NOMO-1 treated with dmso at 0.1 percent for 144 hours (cell line): Measurements from ENCODE around the gene NR3C2.

Experiments used
- DNase-seq: peaks from one replicate; lab custom pipeline; 2025; ENCODE audit not compliant: unreplicated experiment; lab: John Stamatoyannopoulos, UW

The NR3C2 gene

DNA sequence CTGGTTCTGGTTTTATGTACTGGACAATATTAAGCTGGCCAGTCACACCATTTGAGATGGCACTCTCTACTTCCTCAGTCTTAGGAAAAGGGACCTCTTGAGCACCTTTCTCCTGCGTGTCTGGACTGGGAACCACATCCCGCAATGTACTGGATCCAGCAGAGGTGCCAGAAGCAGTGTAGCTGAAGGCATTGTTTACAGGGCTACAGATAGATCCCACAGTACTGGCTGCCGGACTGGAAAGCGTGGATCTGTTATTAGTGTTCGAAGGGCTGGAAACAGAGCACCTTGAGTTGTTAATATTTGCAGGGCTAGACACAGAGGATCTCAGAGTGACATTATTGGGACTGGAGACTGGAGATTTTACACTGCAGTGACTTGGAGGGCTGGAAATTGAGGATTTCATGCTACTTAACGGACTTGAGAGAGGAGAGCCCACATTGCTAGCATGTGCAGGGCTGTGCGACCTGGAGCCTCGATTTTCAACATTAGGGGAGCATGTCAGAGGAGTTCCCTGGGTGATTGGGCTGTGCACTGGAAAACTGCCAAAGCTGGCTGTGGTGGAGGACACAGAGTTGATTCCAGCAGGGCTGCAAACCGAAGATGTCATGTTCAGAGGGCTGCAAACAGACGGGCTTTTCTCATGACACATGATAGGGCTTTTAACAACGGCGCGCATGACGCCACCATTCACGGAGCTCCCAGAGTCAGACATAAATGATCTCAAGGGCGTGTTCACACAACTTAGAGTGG, 6.4 kb downstream of the NR3C2 start:
- no peak for DNase-seq

DNA sequence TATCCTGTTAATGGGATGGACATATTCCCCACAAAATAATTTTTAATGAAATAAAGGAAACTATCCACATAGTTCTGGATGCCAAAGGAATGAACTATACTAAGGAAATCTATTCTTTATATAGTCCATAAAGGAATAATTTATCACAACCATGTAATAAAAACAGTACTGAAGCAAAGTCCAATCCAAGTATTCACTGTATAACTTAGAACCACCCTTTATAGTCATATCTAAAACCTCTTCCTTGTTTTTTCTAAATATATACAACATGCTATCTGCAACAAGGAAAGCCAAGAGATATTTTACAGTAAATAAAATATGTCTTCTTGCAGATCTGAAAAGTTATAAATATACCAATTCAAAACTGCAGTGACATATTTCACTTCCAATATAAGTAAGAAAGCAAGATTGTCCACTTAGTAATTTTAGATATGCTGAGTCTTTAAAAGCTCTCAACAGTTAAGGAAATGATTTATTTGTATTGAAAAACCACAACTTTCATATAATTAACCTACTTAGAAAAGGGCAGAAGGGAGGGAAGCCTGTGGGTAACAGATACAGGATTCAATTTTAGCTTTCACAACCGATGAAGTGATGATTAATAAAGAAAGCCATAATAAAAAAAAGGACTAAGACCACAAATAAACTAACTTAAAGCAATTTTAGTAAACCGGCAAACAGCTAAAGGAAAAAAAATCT, 8.0 kb downstream of the NR3C2 start:
- DNase-seq: no peak

DNA sequence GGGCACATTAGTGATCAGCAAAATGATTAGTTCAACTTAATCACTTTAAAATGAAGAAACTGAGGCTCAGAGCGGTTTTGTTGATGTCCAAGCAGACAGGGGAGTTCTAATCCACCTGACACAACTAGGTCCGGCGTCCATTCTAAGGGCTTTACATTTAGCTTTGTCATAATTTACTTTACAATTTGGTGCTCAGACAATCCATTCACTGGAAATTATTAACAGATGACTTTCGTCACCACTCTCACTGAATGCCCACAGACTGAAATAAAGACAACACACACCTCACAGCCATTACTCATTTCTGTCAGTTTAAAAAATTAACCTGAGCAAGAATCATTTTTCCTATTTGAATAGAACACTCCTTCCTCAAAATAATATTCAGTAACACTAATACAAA, 10.8 kb downstream of the NR3C2 start:
- DNase-seq: no peak

DNA sequence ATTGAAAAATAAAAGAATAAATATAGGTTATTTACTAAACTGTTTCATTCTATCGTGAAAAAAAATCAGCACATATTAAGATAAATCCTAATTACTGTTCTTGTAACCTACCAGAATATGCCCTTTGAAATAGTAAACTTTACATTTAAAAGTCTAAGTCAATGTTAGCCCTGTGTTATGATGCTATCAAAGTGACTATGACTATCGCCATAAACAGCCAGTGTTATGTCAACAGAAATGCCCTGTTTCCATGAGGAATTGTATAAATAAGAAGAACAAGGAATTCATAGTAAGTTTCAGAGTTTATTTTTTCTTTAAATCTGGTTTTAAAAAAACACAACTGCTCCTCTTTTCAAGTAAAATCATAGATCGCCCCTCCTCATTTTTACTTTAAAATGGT, 11.4 kb downstream of the NR3C2 start:
- no peak for DNase-seq

DNA sequence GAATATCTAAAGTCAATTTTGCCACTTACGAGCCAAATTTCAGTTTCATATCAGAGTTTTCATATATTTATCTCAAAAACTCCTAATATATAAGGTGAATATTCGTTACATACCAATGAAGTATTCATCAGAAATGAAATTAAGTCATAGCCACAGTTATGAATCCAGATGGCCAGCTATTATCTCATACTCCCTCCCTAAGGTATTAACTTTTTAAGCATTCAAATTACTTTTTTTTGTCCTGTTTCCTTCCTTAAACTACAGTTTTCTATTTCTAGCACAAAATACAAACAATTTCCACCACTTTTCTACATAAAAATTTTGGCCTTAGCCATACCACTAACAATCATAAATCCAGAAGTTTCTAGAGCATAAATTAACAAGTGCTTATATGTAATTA, 13.0 kb downstream of the NR3C2 start:
- DNase-seq: no peak

DNA sequence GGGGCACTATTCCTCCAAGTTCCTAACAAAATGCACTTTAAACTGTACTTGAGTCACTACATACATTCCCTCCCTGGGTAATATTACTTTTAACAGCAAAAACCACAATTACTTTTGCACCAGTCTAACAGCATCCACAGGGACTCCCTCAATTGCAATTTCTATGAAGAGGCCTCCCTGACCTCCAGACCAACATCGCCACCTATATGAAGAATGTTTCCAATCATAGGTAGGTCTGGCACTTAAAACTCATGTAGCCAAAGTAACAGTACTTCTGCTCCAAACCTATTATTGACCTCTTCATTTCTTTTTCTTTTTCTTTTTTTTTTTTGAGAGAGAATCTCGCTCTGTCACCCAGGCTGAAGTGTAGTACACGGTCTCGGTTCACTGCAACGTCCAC, 15.6 kb downstream of the NR3C2 start:
- no peak for DNase-seq

DNA sequence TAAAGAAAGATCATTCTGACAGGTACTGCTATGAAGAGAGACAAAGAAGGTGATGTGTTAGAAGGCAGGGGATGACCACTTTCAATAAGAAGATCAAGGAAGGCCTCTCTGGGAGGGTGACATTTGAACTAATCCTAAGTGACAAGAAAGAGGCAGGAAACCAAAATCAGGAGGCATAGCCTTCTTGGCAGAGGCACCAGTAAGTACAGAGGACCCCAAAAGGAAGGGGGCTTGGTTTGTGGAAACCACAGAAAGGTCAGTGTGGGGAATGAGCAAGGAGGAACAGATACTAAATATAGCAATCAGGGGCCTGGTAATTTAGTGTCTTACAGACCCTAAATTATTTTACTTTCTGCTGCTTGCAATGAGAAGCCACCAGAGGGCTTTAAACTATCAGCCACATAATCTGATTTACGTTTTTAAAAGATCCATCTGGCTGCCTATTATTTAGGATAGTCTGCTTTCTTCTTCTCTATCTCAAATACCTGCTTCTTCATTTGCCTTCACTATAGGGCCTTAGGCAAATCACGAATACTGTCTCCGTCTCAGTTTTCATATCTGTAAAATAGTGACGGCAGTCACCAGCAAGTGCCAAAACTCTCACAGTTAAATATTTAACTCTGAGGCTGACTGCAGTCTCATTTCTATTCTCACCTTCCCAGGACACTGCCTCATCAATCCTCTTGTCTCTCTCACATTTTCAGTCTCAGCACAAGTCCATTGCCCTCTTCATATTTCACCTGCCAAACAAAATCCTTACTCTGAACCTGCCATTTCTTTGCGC, 16.7 kb downstream of the NR3C2 start:
- no peak for DNase-seq

DNA sequence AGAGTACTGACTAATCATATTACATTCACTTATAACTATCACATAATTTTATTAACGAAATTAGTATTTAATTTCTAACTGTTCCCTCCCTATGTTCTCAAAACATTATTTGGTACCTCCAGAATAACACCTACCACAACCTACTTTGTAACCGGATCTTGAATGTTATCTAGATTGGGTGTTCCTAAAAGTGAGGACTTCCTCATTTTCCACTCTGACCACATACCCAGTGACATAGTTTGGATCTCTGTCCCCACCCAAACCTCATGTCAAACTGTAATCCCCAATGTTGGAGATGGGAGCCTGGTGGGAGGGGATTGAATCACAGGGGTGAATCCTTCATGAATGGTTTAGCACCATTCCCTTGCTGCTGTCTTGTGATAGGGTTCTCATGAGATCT, 21.8 kb downstream of the NR3C2 start:
- DNase-seq: no peak

DNA sequence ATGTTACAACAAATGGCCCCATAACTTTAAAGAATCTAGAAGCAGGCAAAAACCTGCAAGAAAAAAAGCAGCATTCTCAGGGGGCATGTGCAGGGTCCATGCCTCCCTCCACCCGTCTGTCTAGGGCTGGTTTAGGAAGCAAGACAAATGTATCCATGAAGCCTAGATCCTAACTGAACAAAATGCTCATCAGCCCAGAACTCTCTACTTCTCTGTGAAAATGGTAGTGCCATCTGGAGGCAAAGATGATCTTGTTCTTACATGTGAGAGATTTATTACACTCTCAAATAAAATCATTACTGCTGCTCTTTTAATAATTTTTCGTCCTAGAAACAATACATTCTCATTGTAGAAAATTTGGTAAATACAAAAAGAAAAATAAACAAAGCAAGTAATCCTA, 26.7 kb downstream of the NR3C2 start:
- no peak for DNase-seq

DNA sequence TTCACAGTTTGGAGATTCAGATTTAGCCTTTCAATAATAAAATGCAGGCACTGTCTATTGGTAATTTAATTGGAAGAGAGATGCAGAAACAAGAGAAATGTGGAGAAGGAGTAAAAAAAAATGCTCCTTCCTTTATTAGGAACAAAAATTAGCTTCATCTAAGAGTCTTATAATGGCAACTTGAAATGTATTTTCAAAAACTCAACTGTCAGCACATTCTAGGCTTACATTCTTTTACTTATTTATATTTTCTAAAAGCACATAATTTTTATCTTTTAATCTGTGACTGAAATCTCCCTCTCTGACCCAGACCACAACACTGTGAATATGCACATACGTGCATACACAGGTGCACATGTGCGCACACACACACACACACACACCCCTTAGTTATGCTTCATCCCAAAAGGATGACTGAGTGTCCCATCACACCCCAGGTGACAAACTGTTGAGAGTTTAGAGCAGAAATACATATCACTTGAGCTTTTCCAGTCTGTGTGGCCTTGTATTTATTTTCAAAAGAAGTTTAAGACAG, 29.7 kb downstream of the NR3C2 start:
- DNase-seq: no peak

DNA sequence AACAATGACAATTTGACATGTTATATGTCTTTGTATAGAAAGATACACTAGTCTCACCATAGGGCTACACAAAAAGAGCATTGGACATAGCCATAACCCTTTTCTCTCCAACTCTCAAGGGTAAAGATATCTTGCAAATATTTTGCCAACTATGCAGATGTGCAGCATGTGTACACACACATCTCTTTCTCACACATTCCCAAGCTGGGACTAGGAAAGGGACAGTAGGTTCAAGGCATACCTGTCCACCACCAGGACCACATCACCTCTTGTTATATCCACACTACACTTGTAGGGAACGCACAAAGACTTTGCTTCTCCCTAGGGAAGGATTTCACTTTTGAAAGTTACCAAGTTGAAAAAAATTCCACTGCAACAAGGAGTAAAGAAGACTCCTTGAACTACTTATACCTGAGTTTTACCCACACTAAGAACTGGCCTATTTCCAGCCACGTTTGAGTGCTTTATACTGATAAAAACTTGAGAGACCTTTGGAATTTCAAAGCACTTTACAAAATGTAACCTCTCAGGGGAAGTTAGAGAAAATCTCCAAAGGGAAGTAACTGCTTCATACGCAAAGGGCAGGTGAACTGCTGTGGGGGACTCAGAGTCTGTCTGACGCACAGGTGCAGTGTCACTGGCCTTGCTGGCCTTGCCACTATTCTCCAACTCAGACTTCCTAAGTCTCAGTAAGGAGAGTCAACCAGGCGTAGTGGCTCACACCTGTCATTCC, 36.9 kb downstream of the NR3C2 start:
- no peak for DNase-seq

DNA sequence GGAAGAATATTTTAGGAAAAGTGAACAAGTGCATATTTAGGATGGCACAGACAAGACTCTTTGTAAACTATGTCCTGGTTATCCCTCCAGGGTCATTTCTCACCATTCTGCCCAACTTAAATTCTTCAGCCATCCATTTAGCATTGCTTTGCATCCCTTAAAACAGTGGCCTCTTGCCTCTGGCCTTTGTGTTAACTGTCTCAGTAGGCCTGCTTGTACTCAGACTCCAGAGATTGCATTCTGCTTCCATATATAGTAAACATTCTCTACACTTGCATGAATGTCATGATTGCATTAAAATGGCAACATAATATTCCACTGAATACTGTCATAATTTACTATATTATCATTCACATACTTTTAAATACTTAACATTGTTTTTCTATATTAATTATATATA, 43.2 kb downstream of the NR3C2 start:
- DNase-seq: no peak

DNA sequence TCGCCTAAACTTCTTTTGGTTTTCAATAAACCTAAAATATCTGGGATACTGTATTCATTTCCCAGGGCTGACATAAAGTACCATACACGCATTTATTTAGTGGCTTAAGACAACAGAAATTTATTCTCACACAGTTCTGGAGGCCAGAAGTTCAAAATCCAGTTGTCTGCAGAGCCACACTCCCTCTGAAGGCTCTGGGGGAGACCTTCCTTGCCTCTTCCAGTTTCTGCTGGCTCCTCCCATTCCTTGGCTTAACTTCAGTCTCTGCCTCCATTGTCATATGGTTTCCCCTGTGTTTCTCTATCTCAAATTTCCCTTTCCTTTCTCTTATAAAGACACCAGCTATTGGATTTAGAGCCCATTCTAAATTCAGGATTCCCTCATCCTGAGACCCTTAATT, 44.4 kb downstream of the NR3C2 start:
- no peak for DNase-seq

DNA sequence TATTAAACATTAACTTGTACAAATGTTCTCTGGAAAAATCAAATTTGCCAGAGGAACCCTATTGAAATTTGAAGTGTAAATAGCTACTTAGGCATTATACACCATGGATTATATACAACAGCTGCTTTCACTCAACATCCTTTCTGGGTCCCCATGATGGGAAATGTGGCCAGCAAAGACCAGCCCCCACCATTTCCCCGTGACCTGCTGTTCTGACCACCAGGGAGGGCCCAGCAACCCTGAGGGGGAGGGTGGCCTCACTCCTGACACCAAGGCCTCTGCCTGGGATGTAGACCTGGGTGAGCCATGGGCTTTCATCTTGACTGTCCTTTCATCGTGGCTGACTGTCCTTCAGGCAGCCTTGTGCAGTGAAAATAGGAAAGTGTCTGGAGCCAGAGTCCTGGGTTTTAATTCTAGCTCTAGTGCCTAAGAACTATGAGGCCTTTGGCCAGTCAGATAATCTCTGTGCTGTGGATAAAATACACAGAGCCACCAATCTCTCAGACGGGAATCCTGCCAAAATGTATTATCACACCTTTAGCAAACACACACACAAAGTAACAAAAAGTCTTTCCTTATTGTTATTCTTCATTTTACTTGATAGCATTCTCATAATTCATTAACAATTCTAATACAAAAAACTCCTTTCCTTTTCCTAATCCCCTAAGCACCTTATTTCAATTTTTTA, 45.1 kb downstream of the NR3C2 start:
- no peak for DNase-seq

DNA sequence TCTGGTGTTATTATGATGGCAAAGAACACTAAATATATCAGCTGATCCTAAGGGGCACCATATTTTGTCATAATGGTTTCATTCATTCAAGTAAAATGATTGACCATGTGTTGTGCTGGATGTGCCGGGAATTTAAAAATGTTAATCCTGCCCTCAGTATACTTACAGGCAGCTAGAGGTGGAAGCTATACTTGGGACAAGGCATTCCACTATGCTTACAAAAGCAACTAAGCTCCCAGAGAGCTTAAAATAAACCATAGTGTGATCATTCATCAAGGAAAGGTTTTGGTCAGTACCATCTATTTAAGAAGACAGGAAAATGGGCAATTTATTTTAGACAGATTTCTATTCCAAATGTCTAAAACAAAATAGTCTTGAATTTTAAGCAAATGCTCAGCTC, 46.4 kb downstream of the NR3C2 start:
- no peak for DNase-seq

DNA sequence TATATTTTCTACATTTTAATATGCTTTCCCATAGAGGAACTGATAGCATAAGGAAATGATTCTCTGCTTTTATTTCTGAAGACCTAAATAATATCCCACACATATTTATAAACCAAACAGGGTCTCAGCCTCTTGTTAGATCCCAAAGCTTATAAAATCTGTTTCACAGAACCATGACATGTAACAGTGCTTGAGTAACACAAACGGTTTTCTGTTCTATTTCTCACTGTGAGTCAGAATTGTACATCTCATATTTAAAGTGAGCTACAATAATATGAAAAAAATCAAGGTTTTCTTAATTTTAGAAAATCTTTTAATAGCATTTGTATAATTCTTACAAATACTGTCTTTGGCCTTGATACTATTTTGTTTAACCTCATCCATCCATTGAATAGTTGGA, 51.2 kb downstream of the NR3C2 start:
- no peak for DNase-seq

DNA sequence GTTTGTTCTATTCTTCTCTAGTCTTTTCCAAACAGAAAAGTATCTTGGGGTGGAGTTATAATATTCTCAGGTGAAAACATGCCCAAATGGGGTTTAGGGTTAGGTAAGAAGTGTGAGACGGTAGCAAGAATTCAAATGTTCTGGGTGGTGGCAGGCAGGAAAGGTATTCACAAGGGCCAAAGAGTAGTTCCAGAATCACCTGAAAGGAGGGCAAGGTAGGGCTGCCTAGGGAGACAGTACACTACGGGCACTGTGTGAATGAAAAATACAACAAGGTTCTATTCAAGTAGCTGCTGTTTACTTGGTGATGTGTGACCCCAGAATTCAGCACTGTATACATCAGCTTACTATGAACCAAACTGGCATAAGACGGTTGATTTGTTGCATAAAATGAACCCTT, 51.9 kb downstream of the NR3C2 start:
- DNase-seq: no peak

DNA sequence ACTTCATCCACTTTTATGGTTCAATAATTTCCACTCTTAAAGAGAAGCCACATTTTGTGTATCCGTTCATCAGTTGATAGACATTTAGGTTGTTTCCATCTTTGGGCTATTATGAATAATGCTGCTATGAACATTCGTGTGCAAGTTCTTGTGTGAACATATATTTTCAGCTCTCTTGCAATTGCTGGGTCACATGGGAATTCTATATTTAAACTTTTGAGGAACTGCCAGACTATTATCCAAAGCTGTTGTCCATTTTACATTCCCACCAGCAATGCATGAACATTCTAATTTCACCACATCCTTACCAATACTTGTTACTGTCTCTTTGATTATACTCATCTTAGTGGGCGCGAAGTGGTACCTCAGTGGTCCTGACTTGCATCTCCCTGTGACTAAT, 61.9 kb downstream of the NR3C2 start:
- DNase-seq: no peak

DNA sequence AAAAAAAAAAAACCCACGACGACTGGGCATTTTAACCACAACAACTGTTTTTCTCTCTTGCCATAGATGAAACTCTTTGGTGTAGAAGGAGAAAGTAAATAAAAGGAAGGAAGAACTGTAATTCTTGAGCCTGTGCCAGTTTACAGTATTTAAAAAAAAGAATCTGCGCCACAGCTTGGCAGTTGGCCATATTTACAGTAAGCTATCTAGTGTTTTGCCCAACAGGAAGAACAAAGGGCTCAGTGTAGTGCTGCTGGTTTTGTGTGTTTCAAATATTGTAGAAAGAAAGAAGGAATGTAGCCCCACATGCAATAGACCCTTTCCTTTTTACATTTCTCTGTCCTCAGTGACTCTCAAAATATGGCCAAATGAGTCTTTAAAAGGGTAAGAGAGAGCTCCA, 66.1 kb downstream of the NR3C2 start:
- DNase-seq: no peak

DNA sequence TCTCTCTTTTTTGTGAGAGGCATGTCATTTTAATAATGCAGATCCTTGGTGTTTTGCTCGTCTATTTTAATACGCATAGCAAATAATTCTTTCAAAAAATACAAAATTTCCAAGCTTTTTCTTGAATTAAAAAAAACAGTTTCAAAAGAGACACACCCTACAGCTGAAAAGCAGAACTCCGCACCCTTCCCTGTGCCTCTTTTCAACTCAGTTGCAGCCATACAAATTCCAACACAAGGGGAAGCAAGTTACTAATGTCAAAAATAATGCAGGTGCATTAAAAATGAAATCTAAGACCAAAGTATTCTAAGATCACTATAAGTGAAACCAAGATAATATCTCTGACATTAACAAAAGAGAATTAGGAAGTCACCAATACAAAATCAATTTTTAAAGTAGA, 66.6 kb downstream of the NR3C2 start:
- no peak for DNase-seq

DNA sequence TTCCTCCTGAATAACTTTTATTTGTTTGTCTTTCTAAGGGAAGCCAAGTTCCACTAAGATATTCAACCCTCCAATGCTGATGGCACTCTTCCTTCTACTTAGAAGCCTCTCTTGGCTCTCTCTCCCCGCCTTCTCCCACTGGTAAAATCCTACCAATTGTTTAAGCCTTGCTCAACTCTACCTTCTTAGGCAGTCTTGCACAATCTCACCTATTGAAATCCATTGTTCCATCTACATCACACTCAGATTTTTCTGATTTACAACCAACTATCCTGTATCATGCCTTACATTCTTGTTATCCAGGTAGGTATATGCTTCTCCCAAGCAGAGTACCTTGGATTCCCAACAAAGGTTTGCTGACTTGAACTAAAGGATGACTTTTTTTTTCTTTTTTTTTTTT, 69.1 kb downstream of the NR3C2 start:
- no peak for DNase-seq
